SJSA1 (cell line): Measurements from ENCODE around the gene PPP1R2B. TPM values are rescaled to one million over a fixed set of nuclear protein-coding genes. Genes with fewer than 3 reads are reported as not detected.
"Not testable (repeated sequence)": the region's sequence is repeated elsewhere in the genome, so short reads cannot be mapped to it uniquely, and the experiment has no call there.

Experiments used
- DNase-seq, 2 experiments: peaks; one replicate each; pipeline ENCODE4 v3.0.0-alpha.2; 2015 to 2020; ENCODE audit warnings: low spot score in 2 of 2, low read depth in 1 of 2
- H3K27ac ChIP-seq: fragments of 250-450 bp; sonication (Bioruptor Pico); 2 replicates; pipeline ENCODE4 v1.5.1; 2020; ENCODE audit warnings: mild to moderate bottlenecking, moderate library complexity
- H3K27me3 ChIP-seq: fragments of 250-450 bp; sonication (Bioruptor Pico); replicated peaks from 2 replicates; pipeline ENCODE4 v1.5.1; 2020; ENCODE audit warnings: mild to moderate bottlenecking, moderate library complexity
- H3K36me3 ChIP-seq: fragments of 250-450 bp; sonication (Bioruptor Pico); 2 replicates; pipeline ENCODE4 v1.5.1; 2020; ENCODE audit warnings: mild to moderate bottlenecking
- H3K4me1 ChIP-seq: fragments of 250-450 bp; sonication (Bioruptor Pico); replicated peaks from 2 replicates; pipeline ENCODE4 v1.6.1; 2021; ENCODE audit warnings: mild to moderate bottlenecking
- H3K4me3 ChIP-seq: fragments of 250-450 bp; sonication (Bioruptor Pico); 2 replicates; pipeline ENCODE4 v1.5.1; 2020; ENCODE audit warnings: mild to moderate bottlenecking
- H3K9me3 ChIP-seq: fragments of 250-450 bp; sonication (Bioruptor Pico); replicated peaks from 2 replicates; pipeline ENCODE4 v1.5.1; 2020; ENCODE audit warnings: mild to moderate bottlenecking
- total RNA-seq: library from RNA; depleted of rRNA; stranded (reverse); fragments of >200 nt; shearing (Covaris generic); gene quantifications from 2 replicates; pipeline ENCODE4 v1.2.3, GENCODE V29; 2014

PPP1R2B gene
- total RNA-seq, 1 experiment from 2014 or later, result 0.08 TPM

- Histone ChIP-seq H3K9me3 (no peaks in the 10 kb centered on the region), H3K27ac (no peak overlapping the region), H3K36me3 (no peaks in the 10 kb centered on the region), H3K4me1 (no peaks in the 10 kb centered on the region), H3K4me3 (no peak overlapping the region), H3K27me3 (no peaks in the 10 kb centered on the region)
- no peak for DNase-seq
Measured at GRCh38 chr5:156836846-156837245, 13.2 kb upstream of the PPP1R2B start.

- DNase-seq, result no peak
- Histone ChIP-seq H3K27ac (no peak overlapping the region), H3K9me3 (no peaks in the 10 kb centered on the region), H3K27me3 (no peaks in the 10 kb centered on the region), H3K36me3 (no peaks in the 10 kb centered on the region), H3K4me1 (no peaks in the 10 kb centered on the region), H3K4me3 (no peak overlapping the region)
Measured at GRCh38 chr5:156838961-156839360, 11.1 kb upstream of the PPP1R2B start.

DNA sequence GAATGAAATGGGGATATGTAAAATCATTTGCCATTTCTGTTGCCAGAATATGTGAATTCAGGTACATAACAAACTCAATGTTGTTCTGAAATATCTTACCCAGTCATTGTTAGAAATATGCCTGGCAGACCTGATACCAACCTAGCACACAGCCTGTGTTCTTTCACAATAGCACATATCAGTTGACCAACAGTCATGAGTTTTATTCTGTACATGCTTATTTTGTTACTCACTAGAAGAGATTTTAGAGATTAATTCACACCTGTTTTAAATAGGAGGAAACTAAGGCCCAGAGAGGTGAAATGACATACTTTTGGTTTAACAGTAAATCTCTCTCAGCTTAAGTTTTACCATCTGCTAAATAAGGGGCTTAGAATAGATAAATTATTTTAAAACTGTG lies 8.4 kb upstream of the PPP1R2B start:
- Histone ChIP-seq H3K4me3 (no peak overlapping the region), H3K27me3 (no peaks in the 10 kb centered on the region), H3K4me1 (no peaks in the 10 kb centered on the region), H3K27ac (no peak overlapping the region), H3K9me3 (no peaks in the 10 kb centered on the region), H3K36me3 (no peaks in the 10 kb centered on the region)
- no peak for DNase-seq

- Histone ChIP-seq H3K27ac (no peak overlapping the region), H3K4me3 (no peak overlapping the region), H3K9me3 (no peaks in the 10 kb centered on the region), H3K36me3 (no peaks in the 10 kb centered on the region), H3K27me3 (no peaks in the 10 kb centered on the region), H3K4me1 (no peaks in the 10 kb centered on the region)
- DNase-seq, result no peak
Measured at GRCh38 chr5:156846914-156847313, 3.2 kb upstream of the PPP1R2B start.

DNA sequence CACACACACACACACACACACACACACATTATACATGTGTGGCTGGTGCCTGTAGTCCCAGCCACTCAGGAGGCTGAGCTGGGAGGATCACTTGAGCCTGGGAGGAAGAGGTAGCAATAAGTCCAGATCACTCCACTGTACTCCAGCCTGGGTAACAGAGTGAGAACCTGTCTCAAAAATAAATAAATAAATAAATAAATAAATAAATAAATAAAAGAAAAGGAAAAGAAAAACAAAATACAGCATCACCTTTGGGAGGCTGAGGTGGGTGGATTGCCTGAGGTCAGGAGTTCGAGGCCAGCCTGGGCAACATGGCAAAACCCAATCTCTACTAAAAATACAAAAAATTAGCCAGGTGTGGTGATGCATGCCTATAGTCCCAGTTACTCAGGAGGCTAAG lies 1.6 kb upstream of the PPP1R2B start:
- not testable (repeated sequence) for H3K4me1 ChIP-seq, H3K4me3 ChIP-seq, H3K27ac ChIP-seq, H3K9me3 ChIP-seq, H3K36me3 ChIP-seq, DNase-seq, H3K27me3 ChIP-seq

DNA sequence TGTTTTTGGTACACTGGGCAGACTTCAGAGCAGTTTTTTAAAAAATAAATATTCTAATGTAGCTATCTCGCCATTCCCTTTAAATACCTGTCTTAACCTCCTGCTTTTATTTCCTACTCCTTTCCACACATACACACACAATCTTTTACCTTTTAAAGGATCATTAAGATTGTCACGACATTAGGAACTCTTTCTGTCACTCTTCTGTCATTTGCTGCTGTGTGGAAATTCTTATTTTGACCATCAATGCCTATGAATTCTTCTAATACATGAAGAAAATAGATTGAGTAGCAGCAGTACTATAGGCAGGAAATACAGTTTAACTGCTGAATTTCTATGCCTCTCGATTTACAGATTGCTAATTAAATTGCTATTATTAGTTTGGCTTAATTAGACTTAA lies 1.8 kb downstream of the PPP1R2B start:
- DNase-seq, result no peak
- no peaks in the 10 kb centered on the region for H3K9me3 ChIP-seq

GRCh38 chr5:156853055-156853454 lies 3.0 kb downstream of the PPP1R2B start:
- H3K9me3 ChIP-seq, H3K27me3 ChIP-seq, H3K4me1 ChIP-seq, H3K36me3 ChIP-seq, H3K27ac ChIP-seq, H3K4me3 ChIP-seq, DNase-seq: not testable (repeated sequence)

More for the DNA sequence above, 1.8 kb downstream of the PPP1R2B start:
- no peaks in the 10 kb centered on the region for H3K36me3 ChIP-seq
- H3K27ac ChIP-seq, result no peak overlapping the region
- H3K27me3 ChIP-seq, result no peaks in the 10 kb centered on the region
- no peak overlapping the region for H3K4me3 ChIP-seq
- H3K4me1 ChIP-seq, result no peaks in the 10 kb centered on the region

- Histone ChIP-seq H3K36me3 (no peaks in the 10 kb centered on the region), H3K27me3 (no peaks in the 10 kb centered on the region), H3K27ac (no peak overlapping the region), H3K9me3 (no peaks in the 10 kb centered on the region), H3K4me3 (no peak overlapping the region), H3K4me1 (no peaks in the 10 kb centered on the region)
- DNase-seq, result no peak
Measured at GRCh38 chr5:156865427-156865826, 15.3 kb downstream of the PPP1R2B start.

DNA sequence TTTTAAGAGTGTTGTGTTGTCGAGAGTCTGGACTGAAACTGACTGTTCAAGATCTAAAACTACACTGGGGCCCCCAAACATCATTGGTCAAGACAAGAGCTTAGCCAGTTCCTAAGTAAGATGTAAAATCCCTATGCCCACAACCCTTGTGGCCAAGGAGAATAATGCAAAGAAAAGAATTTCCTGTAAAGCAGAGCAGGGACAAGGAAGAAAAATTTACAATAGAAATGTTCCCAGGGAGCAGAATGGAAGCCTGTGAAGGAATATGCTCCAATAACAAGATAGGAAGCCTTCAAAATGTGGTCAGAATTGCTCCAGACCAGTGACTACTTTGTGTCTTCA lies 20.4 kb downstream of the PPP1R2B start:
- Histone ChIP-seq H3K27ac (no peak overlapping the region), H3K4me3 (no peak overlapping the region), H3K4me1 (no peaks in the 10 kb centered on the region), H3K9me3 (no peaks in the 10 kb centered on the region), H3K36me3 (no peaks in the 10 kb centered on the region), H3K27me3 (no peaks in the 10 kb centered on the region)
- DNase-seq, result no peak

DNA sequence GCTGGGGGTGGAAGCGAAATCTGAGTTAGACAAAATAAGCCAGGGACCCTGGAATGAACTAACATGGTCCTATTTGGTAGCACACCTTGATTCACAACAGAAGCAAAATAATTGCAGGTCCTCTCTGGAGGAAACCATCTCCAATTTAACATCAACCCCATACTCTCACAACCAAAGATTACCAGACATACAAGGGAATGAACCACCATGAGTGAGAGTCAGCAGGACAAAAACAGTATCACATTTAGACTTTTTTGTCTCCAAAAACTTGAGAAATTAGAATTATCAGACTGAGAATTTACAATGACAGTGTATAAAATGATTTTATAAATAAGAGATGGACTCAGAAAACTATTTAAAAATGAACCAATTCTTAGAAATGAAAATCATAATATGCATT lies 21.1 kb downstream of the PPP1R2B start:
- Histone ChIP-seq H3K9me3 (no peaks in the 10 kb centered on the region), H3K4me1 (no peaks in the 10 kb centered on the region), H3K27me3 (no peaks in the 10 kb centered on the region), H3K36me3 (no peaks in the 10 kb centered on the region), H3K4me3 (no peak overlapping the region), H3K27ac (no peak overlapping the region)
- DNase-seq, result no peak

- no peaks in the 10 kb centered on the region for H3K27me3 ChIP-seq
- no peak overlapping the region for H3K4me3 ChIP-seq
- no peaks in the 10 kb centered on the region for H3K36me3 ChIP-seq
- DNase-seq, result no peak
- H3K27ac ChIP-seq, result no peak overlapping the region
- H3K4me1 ChIP-seq, result no peaks in the 10 kb centered on the region
- H3K9me3 ChIP-seq, result no peaks in the 10 kb centered on the region
Measured at GRCh38 chr5:156879665-156880285, 29.7 kb downstream of the PPP1R2B start.

GRCh38 chr5:156883316-156883875 lies 33.3 kb downstream of the PPP1R2B start:
- no peaks in the 10 kb centered on the region for H3K36me3 ChIP-seq
- no peak overlapping the region for H3K4me3 ChIP-seq
- no peak for DNase-seq
- no peaks in the 10 kb centered on the region for H3K4me1 ChIP-seq
- no peak overlapping the region for H3K27ac ChIP-seq
- H3K9me3 ChIP-seq, result no peaks in the 10 kb centered on the region
- no peaks in the 10 kb centered on the region for H3K27me3 ChIP-seq

DNA sequence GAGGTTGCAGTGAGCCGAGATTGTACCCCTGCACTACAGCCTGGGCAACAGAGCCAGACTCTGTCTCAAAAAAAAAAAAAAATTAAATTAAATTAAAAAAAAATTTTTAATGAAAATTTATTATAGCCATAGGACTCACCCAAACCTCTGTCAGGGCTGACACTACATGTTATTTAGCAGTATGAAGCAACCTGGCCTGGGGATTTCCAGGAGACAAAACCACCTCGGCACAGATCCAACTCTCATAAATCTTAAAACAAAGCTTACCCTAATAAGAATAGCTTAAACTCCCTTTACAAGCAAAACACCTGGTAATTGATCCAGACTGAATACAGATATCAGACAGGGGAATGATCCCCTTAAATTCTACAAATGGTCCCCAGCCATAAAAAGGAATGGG lies 38.4 kb downstream of the PPP1R2B start:
- Histone ChIP-seq H3K36me3 (no peaks in the 10 kb centered on the region), H3K27ac (no peak overlapping the region), H3K27me3 (no peaks in the 10 kb centered on the region), H3K9me3 (no peaks in the 10 kb centered on the region), H3K4me3 (no peak overlapping the region), H3K4me1 (no peaks in the 10 kb centered on the region)
- DNase-seq, result no peak

DNA sequence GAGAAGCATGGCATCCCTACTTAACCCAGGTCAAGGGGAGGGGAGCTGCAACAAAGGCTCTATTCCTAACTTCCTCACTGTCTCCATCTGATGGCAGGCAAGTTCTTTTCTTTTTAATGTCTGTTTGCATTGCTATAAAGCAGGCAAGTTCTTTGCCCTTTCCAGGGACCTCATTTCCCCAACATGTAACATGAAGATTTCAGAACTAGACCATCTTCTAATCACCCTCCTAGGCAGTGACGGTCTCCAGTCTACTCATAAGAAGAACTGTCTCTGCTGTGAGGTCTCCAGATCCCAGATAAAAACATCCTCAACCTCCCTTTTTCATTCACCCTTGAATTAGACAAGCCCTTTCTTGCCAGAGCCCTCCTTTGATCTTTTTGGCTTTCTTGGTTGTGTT lies 42.1 kb downstream of the PPP1R2B start:
- H3K4me1 ChIP-seq, result no peaks in the 10 kb centered on the region
- no peak overlapping the region for H3K4me3 ChIP-seq
- no peaks in the 10 kb centered on the region for H3K36me3 ChIP-seq
- no peak overlapping the region for H3K27ac ChIP-seq
- no peak for DNase-seq
- no peaks in the 10 kb centered on the region for H3K9me3 ChIP-seq
- H3K27me3 ChIP-seq, result no peaks in the 10 kb centered on the region

GRCh38 chr5:156892864-156893263 lies 42.8 kb downstream of the PPP1R2B start:
- Histone ChIP-seq H3K36me3 (no peaks in the 10 kb centered on the region), H3K27me3 (no peaks in the 10 kb centered on the region), H3K27ac (no peak overlapping the region), H3K9me3 (no peaks in the 10 kb centered on the region), H3K4me3 (no peak overlapping the region), H3K4me1 (no peaks in the 10 kb centered on the region)
- DNase-seq, result no peak
